GM12892 (cell line): ENCODE measurements around the gene JAG2.

Experiments used
- POLR2A ChIP-seq: IDR thresholded peaks from 2 replicates; pipeline ENCODE4 v1.6.1; 2011; ENCODE audit warnings: low read depth, low read length, control low read depth
- TAF1 ChIP-seq: IDR thresholded peaks from 2 replicates; pipeline ENCODE4 v1.6.1; 2011; ENCODE audit warnings: low read depth, mild to moderate bottlenecking, control low read depth, low read length, borderline replicate concordance

DNA sequence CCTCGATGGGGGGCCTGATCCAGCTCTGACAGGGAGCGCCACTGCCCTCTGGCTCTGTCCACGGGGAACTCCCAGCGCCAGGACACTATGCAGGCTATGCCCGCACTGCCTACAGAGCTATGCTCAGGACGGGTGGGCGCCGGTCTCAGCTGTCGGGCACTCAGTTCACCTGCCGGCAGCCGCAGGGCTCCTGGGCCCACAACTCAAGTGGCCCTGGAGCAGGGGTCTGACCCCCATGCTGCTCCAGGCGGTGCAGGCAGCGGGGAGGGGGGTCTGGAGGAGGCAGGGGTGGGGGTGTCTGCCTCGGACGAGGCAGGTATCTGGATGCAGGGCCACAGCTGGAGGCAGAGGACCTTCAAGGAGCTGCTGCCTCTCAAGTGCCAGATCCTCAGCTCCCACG is 41.1 kb upstream of the JAG2 start:
- no peak for TF ChIP-seq POLR2A
- TF ChIP-seq TAF1: no peak
